ENCODE results near the gene ALDH1L1. TPM values are rescaled to one million over a fixed set of nuclear protein-coding genes. Genes with fewer than 3 reads are reported as not detected.

ALDH1L1 gene
- total and polyA plus RNA-seq, 2 of the 13 experiments (the other 11 are each of a cell fraction or from before 2014, with no cell fraction given), result 11.2 to 28.7 TPM

DNA sequence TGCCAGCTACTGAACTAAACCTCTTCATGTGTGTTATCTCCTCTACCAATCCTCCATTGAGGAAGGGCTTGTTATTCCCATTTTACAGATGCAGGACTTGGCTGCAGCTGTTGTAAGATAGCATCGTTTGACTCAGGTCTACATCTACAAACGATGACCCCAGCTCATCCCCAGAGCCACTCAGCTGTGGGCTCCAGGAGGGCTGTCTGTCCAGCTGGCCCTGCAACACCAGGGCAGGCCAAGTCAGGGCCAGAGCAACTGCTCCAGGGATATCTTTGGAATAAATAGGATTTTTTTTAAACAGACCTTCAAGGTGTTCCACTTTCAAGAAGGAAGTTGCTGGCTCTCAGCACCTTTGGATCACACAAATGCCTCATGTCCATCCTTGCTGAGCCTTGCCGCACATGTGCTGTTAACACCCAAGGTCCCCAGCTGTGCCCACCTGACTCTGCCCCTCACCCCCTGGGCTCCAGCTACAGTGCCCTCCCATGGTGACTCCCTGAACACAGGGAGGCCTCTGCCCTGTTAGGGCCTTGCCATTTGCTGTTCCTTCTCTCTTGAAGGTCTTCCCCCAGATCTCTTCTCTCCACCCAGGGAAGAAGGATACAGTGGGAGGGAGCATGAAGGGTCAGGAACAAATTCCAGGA lies 31.0 kb downstream of the ALDH1L1 start (continued):
- TF ChIP-seq SP1 (IDR thresholded peaks at IDR 0.05) (no peak), SP1 (CRISPR knock-in tag; IDR thresholded peaks at IDR 0.05) (no peak), ZNF251 (CRISPR knock-in tag; IDR thresholded peaks at IDR 0.05) (no peak), ZFP62 (CRISPR knock-in tag; IDR thresholded peaks at IDR 0.05) (no peak), ZNF225 (CRISPR knock-in tag; IDR thresholded peaks at IDR 0.05) (no peak), ZNF367 (CRISPR knock-in tag; IDR thresholded peaks at IDR 0.05; ENCODE audit: borderline replicate concordance) (no peak), ETV6 (CRISPR knock-in tag; conservative IDR thresholded peaks at IDR 0.05) (no peak), CBX5 (CRISPR knock-in tag; IDR thresholded peaks at IDR 0.05; ENCODE audit: borderline replicate concordance) (no peak), MEF2D (CRISPR knock-in tag; IDR thresholded peaks at IDR 0.05) (no peak), ADNP (CRISPR knock-in tag; IDR thresholded peaks at IDR 0.05) (no peak), ERF (CRISPR knock-in tag; IDR thresholded peaks at IDR 0.05) (no peak), CBX2 (IDR thresholded peaks at IDR 0.05; ENCODE audit: low read depth, low read length) (no peak), CBX2 (CRISPR knock-in tag; IDR thresholded peaks at IDR 0.05; ENCODE audit: low read depth) (no peak)
- TF ChIP-seq, protein P1, sequence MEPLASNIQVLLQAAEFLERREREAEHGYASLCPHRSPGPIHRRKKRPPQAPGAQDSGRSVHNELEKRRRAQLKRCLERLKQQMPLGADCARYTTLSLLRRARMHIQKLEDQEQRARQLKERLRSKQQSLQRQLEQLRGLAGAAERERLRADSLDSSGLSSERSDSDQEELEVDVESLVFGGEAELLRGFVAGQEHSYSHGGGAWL (CRISPR knock-in tag; IDR thresholded peaks at IDR 0.05), result no peak

DNA sequence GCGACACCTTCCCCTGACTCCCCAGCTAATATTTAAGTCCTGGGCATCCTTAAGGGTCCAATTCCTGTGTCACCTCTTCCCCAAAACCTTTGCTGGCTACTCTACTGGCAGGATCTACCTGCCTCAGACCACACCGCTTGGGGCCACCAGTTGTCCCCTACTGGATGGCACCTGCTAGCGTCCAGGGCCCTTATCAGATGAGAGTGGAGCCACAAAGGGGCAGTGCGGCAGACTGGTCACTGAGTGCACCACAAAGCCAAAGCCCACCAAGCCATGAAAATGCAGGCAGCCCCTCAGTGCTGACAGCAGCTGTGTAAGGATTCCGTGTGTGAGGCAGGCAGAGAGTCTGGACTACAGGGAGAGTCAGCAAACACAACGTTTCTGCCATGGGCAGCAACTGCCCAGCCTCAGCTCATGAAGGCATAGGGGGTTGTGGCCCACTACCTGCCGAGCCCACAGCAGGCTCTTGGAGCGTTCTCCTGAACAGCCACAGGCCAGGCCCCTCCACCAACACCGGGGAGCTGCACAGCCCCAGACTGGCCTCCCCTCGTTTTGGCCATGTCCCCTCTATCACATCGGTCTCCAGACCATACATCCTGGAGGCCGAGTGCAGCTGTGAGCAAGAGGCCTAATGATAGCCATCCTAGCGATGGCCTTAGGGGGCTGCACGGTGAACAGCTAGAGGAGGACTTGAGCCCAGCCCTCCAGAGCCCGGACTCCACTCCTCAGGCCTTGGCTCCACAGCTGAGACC lies 32.3 kb downstream of the ALDH1L1 start:
- CTCF ChIA-PET (ENCODE audit: low intra/inter-chr PET ratio, low total read pairs), result no interaction called here

More for the DNA sequence above, 32.3 kb downstream of the ALDH1L1 start:
- DNase-seq (ENCODE audit: low spot score) (no peak), ATAC-seq (no peak), FAIRE-seq (no peak)
- no peaks in the 10 kb centered on the region for H3K9me3 ChIP-seq (ENCODE audit: low read length)
- intact Hi-C loops (cut with micrococcal nuclease; ENCODE audit: unreplicated experiment), result no loop called here
- POLR2A ChIA-PET, result no interaction called here
- no peak overlapping the region for H3K4me3 ChIP-seq (replicated peaks in 1 of 3; ENCODE audit: insufficient read depth in 1 of 3, low read depth in 2 of 3, low read length in 3 of 3)
- no peak overlapping the region for H3K4me2 ChIP-seq (ENCODE audit: low read depth, low read length)
- BruUV-seq (replicated peaks), result no TSS peak
- H4K20me1 ChIP-seq (ENCODE audit: insufficient read depth, low read length), result no peaks in the 10 kb centered on the region
- H3K27ac ChIP-seq (ENCODE audit: extremely low read length, insufficient read depth, low read length), result no peak overlapping the region
- H3K9ac ChIP-seq (ENCODE audit: insufficient read depth, low read depth, low read length), result no peak overlapping the region
- no peak overlapping the region for H2AFZ ChIP-seq (ENCODE audit: low read length)
- in situ Hi-C loops (cut with HindIII; ENCODE audit: extremely low pct_ligation_motif_present, low pct_unique_long_range_greater_than_20kb), result loop anchor here (5.0 to 25.0 kb wide), 2 partner anchors 64 to 214 kb away; partner anchors contain the start of gene KLF15
- no peak for TF ChIP-seq ZNF713 (CRISPR knock-in tag; IDR thresholded peaks at IDR 0.05)
- no peak for TF ChIP-seq POLR2G (IDR thresholded peaks at IDR 0.05; ENCODE audit: low read depth, low read length)
- TF ChIP-seq ZZZ3 (CRISPR knock-in tag; IDR thresholded peaks at IDR 0.05; ENCODE audit: borderline replicate concordance), result no peak
- TF ChIP-seq, protein P2, sequence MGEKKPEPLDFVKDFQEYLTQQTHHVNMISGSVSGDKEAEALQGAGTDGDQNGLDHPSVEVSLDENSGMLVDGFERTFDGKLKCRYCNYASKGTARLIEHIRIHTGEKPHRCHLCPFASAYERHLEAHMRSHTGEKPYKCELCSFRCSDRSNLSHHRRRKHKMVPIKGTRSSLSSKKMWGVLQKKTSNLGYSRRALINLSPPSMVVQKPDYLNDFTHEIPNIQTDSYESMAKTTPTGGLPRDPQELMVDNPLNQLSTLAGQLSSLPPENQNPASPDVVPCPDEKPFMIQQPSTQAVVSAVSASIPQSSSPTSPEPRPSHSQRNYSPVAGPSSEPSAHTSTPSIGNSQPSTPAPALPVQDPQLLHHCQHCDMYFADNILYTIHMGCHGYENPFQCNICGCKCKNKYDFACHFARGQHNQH (CRISPR knock-in tag; IDR thresholded peaks at IDR 0.05), result no peak
- no peak for TF ChIP-seq ZNF569 (CRISPR knock-in tag; IDR thresholded peaks at IDR 0.05; ENCODE audit: borderline replicate concordance)
- TF ChIP-seq, protein P3, sequence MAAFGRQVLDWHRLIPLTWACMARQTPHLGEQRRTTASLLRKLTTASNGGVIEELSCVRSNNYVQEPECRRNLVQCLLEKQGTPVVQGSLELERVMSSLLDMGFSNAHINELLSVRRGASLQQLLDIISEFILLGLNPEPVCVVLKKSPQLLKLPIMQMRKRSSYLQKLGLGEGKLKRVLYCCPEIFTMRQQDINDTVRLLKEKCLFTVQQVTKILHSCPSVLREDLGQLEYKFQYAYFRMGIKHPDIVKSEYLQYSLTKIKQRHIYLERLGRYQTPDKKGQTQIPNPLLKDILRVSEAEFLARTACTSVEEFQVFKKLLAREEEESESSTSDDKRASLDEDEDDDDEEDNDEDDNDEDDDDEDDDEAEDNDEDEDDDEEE (CRISPR knock-in tag; IDR thresholded peaks at IDR 0.05), result no peak
- H3K36me3 ChIP-seq (replicated peaks in 1 of 2; ENCODE audit: control insufficient read depth in 1 of 2, insufficient read depth in 2 of 2, low read length in 2 of 2), result peaks cover 4 to 7% of the 10 kb centered on the region in 2 experiments; a peak in 2 of 5 replicates
- no peaks in the 10 kb centered on the region for H3K79me2 ChIP-seq (ENCODE audit: insufficient read depth, low read length)
- 86% methylated on average over 11 of the region's 15 CpGs for WGBS (ENCODE audit: low lambda C conversion rate)
- H3K4me1 ChIP-seq (ENCODE audit: insufficient read depth, low read length), result no peaks in the 10 kb centered on the region
- H3K27me3 ChIP-seq (ENCODE audit: control insufficient read depth in 1 of 2, insufficient read depth in 2 of 2, low read length in 2 of 2), result no peaks in the 10 kb centered on the region

Measured in HepG2 (cell line).